ENCODE results near the gene TCEAL4. TPM values are rescaled to one million over a fixed set of nuclear protein-coding genes. Genes with fewer than 3 reads are reported as not detected.

Gene TCEAL4
- total RNA-seq, 1 donor from 2014 or later, result 48.7 TPM

GRCh38 chrX:103635436-103635835, 50.1 kb downstream of the TCEAL4 start:
- H3K27ac Mint-ChIP-seq, result no peak overlapping the region
- Histone ChIP-seq H3F3A (ENCODE audit: low read depth) (peaks cover 15% of the 10 kb centered on the region), H3K79me2 (ENCODE audit: low read depth) (no peaks in the 10 kb centered on the region), H4K20me1 (ENCODE audit: low read depth) (no peaks in the 10 kb centered on the region), H3K4me1 (peaks cover 18% of the 10 kb centered on the region), H3K27me3 (no peaks in the 10 kb centered on the region), H3K4me3 (no peak overlapping the region), H3K9ac (no peak overlapping the region), H2AFZ (replicated peaks) (no peak overlapping the region), H3K36me3 (no peaks in the 10 kb centered on the region), H3K9me3 (ENCODE audit: low read depth) (no peaks in the 10 kb centered on the region), H3K27ac (no peak overlapping the region), H3K4me2 (no peak overlapping the region)
- no peaks in the 10 kb centered on the region for H3K36me3 Mint-ChIP-seq
- peaks cover 4% of the 10 kb centered on the region for H3K27me3 Mint-ChIP-seq (ENCODE audit: insufficient read depth, low read depth)
- DNase-seq (ENCODE audit: low spot score), result no peak
- no peak overlapping the region for H3K4me3 Mint-ChIP-seq
- H3K9me3 Mint-ChIP-seq, result no peaks in the 10 kb centered on the region
- TF ChIP-seq EZH2phosphoT487 (IDR thresholded peaks at IDR 0.05) (no peak), EZH2 (IDR thresholded peaks at IDR 0.05) (no peak), CTCF (IDR thresholded peaks at IDR 0.05) (no peak)
- H3K4me1 Mint-ChIP-seq, result peaks cover 26% of the 10 kb centered on the region

Other genes with a start within 250 kb of the TCEAL4 start
- 72.0 and 108 TPM in 2 replicates for gene TCEAL9, start 229.0 kb upstream of the TCEAL4 start, total RNA-seq (ENCODE audit: low replicate concordance)
- 344 and 392 TPM in 2 replicates for gene BEX3, start 209.0 kb upstream of the TCEAL4 start, total RNA-seq (ENCODE audit: low replicate concordance)
- gene RAB40A, start 66.0 kb upstream of the TCEAL4 start, total RNA-seq (ENCODE audit: low replicate concordance), result 0.31 and 0.60 TPM in 2 replicates
- 12.0 and 12.3 TPM in 2 replicates for gene TCEAL3, start 22.4 kb downstream of the TCEAL4 start, total RNA-seq (ENCODE audit: low replicate concordance)
- 15.4 and 17.0 TPM in 2 replicates for gene TCEAL1, start 43.5 kb downstream of the TCEAL4 start, total RNA-seq (ENCODE audit: low replicate concordance)
- gene MORF4L2, start 101.2 kb downstream of the TCEAL4 start, total RNA-seq (ENCODE audit: low replicate concordance), result 879 and 1,394 TPM in 2 replicates
- 0.46 TPM in 1 of 2 replicates, not detected in the other for gene TMEM31, start 125.4 kb downstream of the TCEAL4 start, total RNA-seq (ENCODE audit: low replicate concordance)
- gene PLP1, start 191.3 kb downstream of the TCEAL4 start, total RNA-seq (ENCODE audit: low replicate concordance), result 106 and 107 TPM in 2 replicates
- 2.2 and 2.4 TPM in 2 replicates for gene RAB9B, start 246.7 kb downstream of the TCEAL4 start, total RNA-seq (ENCODE audit: low replicate concordance)

All from neural progenitor cell (in vitro differentiated cells).